Vein endothelial cell (primary cell): ENCODE data around the gene TBC1D3. TPM values are rescaled to one million over a fixed set of nuclear protein-coding genes. Genes with fewer than 3 reads are reported as not detected.

Source experiments
- small RNA-seq: library from RNA; depleted of rRNA; stranded (forward); fragments of <200 nt; gene quantifications from one replicate; pipeline ENCODE3, GENCODE V24; 2012
- total RNA-seq: library from RNA; depleted of rRNA; stranded (reverse); fragments of >200 nt; gene quantifications from 2 replicates; pipeline ENCODE4 v1.2.3, GENCODE V29; 2012

TBC1D3 gene
- total RNA-seq: not detected in 2 replicates

GRCh38 chr17:38192455-38192854, at the start of gene TBC1D3:
TSS of gene TBC1D3 (minus strand) at chr17:38192555. CDS start at chr17:38191029, 1,526 bp downstream.

Small RNA genes lying within 50 kb of the gene (small RNA-seq; reads per million reads assigned to genes)
- gene RF00019 (not detected), gene RNA5SP526 (not detected)

Other genes with a start within 250 kb of the TBC1D3 start
- gene TBC1D3L, start 203.5 kb downstream of the TBC1D3 start, total RNA-seq: 3.0 and 3.9 TPM in 2 replicates
- not detected in 2 replicates for gene TBC1D3D, start 188.6 kb downstream of the TBC1D3 start, total RNA-seq
- not detected in 2 replicates for gene TBC1D3C, start 123.9 kb downstream of the TBC1D3 start, total RNA-seq
- gene TBC1D3E, start 64.6 kb downstream of the TBC1D3 start, total RNA-seq: not detected in 2 replicates
- gene MRPL45, start 104.6 kb upstream of the TBC1D3 start, total RNA-seq: 43.1 and 45.4 TPM in 2 replicates
- gene GPR179, start 151.4 kb upstream of the TBC1D3 start, total RNA-seq: not detected in 2 replicates
- gene SOCS7, start 159.3 kb upstream of the TBC1D3 start, total RNA-seq: 11.0 and 12.1 TPM in 2 replicates
- 66.6 and 66.9 TPM in 2 replicates for gene ARHGAP23, start 235.9 kb upstream of the TBC1D3 start, total RNA-seq